ENCODE results near the gene JAML. TPM values are rescaled to one million over a fixed set of nuclear protein-coding genes. Genes with fewer than 3 reads are reported as not detected.

The JAML gene
- total RNA-seq, 4 donors from 2014 or later: 0.92 to 8.9 (median 1.2) TPM

GRCh38 chr11:118247041-118247440 lies 22.2 kb upstream of the JAML start:
- Histone ChIP-seq H3K27me3 (peaks cover 0 to 11% (median 0%) of the 10 kb centered on the region in 4 donors), H3K27ac (replicated peaks in 1 of 4) (no peak overlapping the region), H3K4me1 (peaks cover 0 to 9% (median 3%) of the 10 kb centered on the region in 4 donors), H3K36me3 (no peaks in the 10 kb centered on the region), H3K4me3 (no peak overlapping the region), H3K9me3 (no peaks in the 10 kb centered on the region)
- no peak for TF ChIP-seq POLR2A (IDR thresholded peaks at IDR 0.05; ENCODE audit: low read depth)
- TF ChIP-seq EP300 (IDR thresholded peaks at IDR 0.05): no peak
- TF ChIP-seq CTCF (IDR thresholded peaks at IDR 0.05): no peak
- no peak for TF ChIP-seq POLR2AphosphoS5 (IDR thresholded peaks at IDR 0.05)
- DNase-seq (ENCODE audit: extremely low spot score): no peak
- WGBS: 61% methylated on average over 1 of the region's 1 CpG
- intact Hi-C loops (cut with DNase I): no loop called here

- Histone ChIP-seq H3K27me3 (peaks cover 0 to 11% (median 0%) of the 10 kb centered on the region in 4 donors), H3K27ac (replicated peaks in 1 of 4) (no peak overlapping the region), H3K36me3 (no peaks in the 10 kb centered on the region), H3K4me3 (no peak overlapping the region), H3K4me1 (peaks cover 8 to 10% (median 9%) of the 10 kb centered on the region in 4 donors), H3K9me3 (no peaks in the 10 kb centered on the region)
- intact Hi-C loops (cut with DNase I): no loop called here
- TF ChIP-seq CTCF (IDR thresholded peaks at IDR 0.05) (no peak), EP300 (IDR thresholded peaks at IDR 0.05) (no peak), POLR2A (IDR thresholded peaks at IDR 0.05; ENCODE audit: low read depth) (no peak)
- DNase-seq (ENCODE audit: extremely low spot score): no peak
- 87% methylated on average over 3 of the region's 3 CpGs for WGBS
Observed at GRCh38 chr11:118245936-118246562, 21.2 kb upstream of the JAML start.

DNA sequence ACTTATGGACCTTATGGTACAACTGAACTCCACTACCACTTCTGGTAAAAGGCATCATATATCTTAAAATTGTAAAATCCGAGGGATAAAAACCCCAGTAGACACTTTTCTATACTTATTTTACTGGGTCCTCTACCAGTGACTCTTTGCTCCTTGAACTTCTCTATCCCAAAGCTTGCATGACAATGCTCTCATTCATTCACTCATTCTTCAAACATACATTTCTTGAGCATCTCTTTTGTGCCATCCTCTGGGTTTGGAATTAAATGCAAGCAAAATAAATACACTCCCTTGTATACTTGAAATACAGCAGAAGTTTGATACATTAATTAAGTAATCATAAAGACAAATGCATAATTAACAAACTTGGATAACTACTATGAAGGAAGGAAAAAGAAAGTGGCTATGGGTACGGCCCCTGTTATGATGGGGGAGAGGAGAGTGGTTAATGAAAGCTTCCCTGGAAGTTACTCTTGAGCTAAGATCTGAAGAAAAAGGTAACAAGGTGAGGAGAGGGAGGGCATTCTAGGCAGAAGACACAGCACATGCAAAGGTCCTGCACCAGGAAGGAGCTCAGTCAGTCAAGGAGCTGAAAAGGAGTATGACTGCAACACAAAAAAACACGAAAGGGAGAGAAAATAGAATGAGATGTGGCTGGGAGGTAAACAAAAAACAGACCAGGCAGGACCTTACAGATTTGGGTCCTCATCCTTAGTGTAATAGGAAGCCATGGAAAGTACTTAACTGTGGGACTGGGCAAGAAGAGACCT lies 19.4 kb upstream of the JAML start:
- peaks cover 0 to 10% (median 0%) of the 10 kb centered on the region in 4 donors for H3K27me3 ChIP-seq
- no peak for TF ChIP-seq EP300 (IDR thresholded peaks at IDR 0.05)
- no peak for TF ChIP-seq CTCF (IDR thresholded peaks at IDR 0.05)
- no peak for TF ChIP-seq POLR2AphosphoS5 (IDR thresholded peaks at IDR 0.05)
- no peak for TF ChIP-seq POLR2A (IDR thresholded peaks at IDR 0.05; ENCODE audit: low read depth)
- no peak for DNase-seq (ENCODE audit: extremely low spot score)
- H3K9me3 ChIP-seq: no peaks in the 10 kb centered on the region
- 81% methylated on average over 3 of the region's 3 CpGs for WGBS
- H3K27ac ChIP-seq (replicated peaks in 1 of 4): no peak overlapping the region
- peaks cover 11 to 20% (median 15%) of the 10 kb centered on the region in 4 donors for H3K4me1 ChIP-seq
- intact Hi-C loops (cut with DNase I): no loop called here
- H3K36me3 ChIP-seq: no peaks in the 10 kb centered on the region
- no peak overlapping the region for H3K4me3 ChIP-seq

- no peak overlapping the region for H3K4me3 ChIP-seq
- H3K27ac ChIP-seq (replicated peaks in 1 of 4): no peak overlapping the region
- H3K36me3 ChIP-seq: no peaks in the 10 kb centered on the region
- intact Hi-C loops (cut with DNase I): no loop called here
- peaks cover 0 to 7% (median 0%) of the 10 kb centered on the region in 4 donors for H3K27me3 ChIP-seq
- TF ChIP-seq POLR2A (IDR thresholded peaks at IDR 0.05; ENCODE audit: low read depth): no peak
- TF ChIP-seq POLR2AphosphoS5 (IDR thresholded peaks at IDR 0.05): no peak
- TF ChIP-seq CTCF (IDR thresholded peaks at IDR 0.05): no peak
- no peak for TF ChIP-seq EP300 (IDR thresholded peaks at IDR 0.05)
- 86% methylated on average over 7 of the region's 8 CpGs for WGBS
- DNase-seq (ENCODE audit: extremely low spot score): no peak
- no peaks in the 10 kb centered on the region for H3K9me3 ChIP-seq
- peaks cover 11 to 20% (median 17%) of the 10 kb centered on the region in 4 donors for H3K4me1 ChIP-seq
Observed at GRCh38 chr11:118243161-118243560, 18.4 kb upstream of the JAML start.

Data from esophagus muscularis mucosa (tissue), 4 donors.